GM21447 (cell line): ENCODE data around the gene MACF1.
A peak's percentile ranks its signal among the peaks of the same experiment; 100 is the strongest.

Source experiments
- ATAC-seq: cut with Tn5 transposase; IDR thresholded peaks from one replicate; pipeline ENCODE4 v1.9.1; 2021; ENCODE audit not compliant: unreplicated experiment

MACF1 gene

GRCh38 chr1:39213511-39214002, 9.1 kb downstream of the MACF1 start:
- no peak for ATAC-seq

GRCh38 chr1:39214021-39214713, 9.7 kb downstream of the MACF1 start:
- no peak for ATAC-seq

- ATAC-seq: no peak
These were observed 10.2 kb downstream of the MACF1 start for GRCh38 chr1:39214714-39214997.

DNA sequence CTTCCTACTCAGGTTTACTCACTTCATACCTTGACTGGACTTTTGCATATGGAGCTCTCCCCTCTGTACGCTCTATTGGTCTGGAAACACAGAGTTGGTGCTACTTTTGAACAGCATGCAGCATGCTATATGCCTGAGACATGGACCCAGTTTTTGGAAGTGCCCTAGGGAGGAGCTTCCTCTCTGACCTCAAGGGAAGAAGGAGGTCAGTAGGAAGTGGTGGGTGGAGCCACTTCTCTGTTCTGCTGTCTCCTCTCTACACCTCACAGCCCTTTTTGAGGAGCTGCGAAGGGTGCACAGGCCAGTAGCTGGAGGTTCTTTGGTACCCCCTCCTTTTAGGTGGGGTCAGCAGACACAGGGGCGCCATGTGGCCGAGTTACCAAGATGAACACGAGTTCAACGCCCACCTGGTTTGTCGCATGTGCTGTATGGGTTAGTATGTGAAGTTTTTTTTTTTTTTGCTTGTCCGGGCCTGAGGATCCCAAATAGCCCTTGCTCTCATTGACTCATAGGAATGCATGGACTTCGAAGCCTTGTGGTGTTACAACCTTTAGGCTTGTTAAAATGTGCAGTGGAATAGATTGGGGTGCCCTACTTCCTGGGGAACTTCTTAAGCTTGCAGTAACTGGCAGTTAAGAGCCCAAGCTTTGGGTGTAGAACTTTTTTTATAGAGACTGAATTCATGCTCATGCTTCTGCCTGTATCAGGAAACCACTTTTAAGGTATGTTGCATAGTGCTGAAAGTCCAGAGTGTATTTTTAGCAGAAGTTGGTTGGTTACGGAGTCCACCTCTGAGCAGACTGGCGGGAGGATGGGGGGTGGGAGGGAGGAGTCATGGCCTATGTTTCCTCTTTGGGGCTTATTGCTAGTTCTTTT, 10.7 kb downstream of the MACF1 start:
- peak; percentile 62 for ATAC-seq

GRCh38 chr1:39216771-39217170, 12.3 kb downstream of the MACF1 start:
- no peak for ATAC-seq

DNA sequence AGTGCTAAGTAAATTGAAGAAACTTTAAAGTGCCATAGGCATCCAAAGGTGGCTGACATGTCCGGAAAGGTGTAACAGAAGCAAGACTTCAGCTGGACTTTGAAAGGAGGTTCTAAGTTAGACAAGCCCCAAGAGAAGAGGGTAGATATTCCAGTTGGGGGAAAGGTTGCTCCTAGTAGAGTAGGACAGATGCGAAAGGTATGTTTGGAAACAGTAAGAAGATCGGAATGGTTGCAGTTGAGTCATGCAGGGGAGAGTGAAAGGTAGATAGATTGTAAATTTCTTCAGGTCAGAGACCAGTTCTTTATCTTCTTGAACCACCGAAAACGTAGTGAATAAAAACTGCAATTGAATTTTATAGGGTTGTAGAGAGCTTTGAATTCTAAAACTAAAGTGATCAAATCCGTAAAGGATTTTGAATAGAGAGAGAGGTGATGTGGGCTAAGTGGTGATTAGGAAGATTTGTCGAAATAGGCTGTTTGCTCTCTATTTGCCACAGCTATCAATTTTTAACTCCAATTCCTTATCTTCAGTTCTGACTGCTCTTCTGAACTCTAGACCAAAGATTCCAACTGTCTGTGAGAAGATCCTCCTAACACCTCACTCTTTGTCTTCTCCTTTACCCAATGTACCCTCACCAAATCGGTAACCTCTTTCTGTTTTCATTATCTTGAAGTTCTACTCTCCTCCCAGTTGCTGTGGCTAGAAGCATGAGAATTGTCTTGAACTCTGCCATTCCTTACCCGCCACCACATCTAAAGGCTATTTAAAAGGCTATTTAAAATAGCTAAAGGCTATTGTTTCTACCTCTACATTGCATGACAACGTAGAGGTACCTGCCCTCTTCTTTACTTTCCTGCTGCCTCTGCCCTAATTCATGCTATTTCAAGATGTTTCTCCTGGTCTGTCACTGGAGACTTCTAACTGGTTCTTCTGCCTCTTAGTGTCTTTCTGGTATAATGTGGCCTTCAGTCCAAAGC, 16.7 kb downstream of the MACF1 start:
- no peak for ATAC-seq

- no peak for ATAC-seq
These were observed 19.9 kb downstream of the MACF1 start for GRCh38 chr1:39224295-39224829.

DNA sequence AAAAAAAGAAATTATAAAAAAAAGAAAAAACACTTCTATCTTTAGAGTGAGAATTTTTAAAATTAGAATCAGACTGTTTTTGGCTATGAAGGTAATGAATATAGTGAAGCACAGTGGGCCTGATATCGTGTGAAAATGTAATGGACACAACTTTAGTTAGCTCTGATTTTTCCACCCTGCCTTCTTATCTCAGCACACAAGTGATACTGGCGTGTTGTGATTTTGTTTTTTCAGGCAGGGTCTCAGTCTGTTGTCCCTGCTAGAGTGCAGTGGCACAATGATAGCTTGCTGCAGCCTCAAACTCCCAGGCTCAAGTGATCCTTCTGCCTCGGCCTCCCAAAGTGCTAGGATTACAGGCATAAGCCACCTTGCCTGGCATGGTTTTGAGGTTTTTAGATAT, 22.3 kb downstream of the MACF1 start:
- no peak for ATAC-seq

DNA sequence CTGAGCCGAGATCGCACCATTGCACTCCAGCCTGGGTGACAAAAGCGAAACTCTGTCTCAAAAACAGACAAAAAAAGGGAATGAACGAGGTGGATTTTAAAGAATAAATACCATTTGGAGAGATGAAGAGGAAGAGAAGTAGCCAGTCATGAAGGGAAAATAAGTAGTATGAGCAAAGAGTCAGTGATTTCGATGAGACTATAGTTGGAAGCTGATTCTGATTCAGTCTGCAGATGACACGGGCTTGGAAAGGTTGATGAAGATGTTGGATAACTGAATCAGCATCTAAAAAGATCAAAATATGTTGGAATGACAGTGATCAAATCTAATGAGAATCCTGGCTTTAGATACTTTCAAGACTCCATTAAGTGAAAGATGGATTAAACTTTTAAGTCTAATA, 23.8 kb downstream of the MACF1 start:
- no peak for ATAC-seq

DNA sequence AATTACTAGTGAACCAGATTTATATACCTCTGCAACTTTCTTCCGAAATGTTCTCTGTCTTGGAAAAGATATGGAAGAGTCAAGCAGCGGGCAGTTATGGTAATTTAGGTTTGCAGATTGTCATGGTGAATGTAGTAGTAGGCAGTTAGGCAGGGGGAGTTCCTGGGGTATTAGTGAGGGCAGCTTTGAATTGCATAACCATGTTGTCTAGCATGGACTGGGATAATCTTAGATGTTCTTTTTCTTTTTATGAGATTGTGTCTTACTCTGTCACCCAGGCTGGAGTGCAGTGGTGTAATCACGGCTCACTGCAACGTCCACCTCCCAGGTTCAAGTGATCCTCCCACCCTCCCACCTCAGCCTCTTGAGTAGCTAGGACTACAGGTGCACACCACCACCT, 25.0 kb downstream of the MACF1 start:
- no peak for ATAC-seq

DNA sequence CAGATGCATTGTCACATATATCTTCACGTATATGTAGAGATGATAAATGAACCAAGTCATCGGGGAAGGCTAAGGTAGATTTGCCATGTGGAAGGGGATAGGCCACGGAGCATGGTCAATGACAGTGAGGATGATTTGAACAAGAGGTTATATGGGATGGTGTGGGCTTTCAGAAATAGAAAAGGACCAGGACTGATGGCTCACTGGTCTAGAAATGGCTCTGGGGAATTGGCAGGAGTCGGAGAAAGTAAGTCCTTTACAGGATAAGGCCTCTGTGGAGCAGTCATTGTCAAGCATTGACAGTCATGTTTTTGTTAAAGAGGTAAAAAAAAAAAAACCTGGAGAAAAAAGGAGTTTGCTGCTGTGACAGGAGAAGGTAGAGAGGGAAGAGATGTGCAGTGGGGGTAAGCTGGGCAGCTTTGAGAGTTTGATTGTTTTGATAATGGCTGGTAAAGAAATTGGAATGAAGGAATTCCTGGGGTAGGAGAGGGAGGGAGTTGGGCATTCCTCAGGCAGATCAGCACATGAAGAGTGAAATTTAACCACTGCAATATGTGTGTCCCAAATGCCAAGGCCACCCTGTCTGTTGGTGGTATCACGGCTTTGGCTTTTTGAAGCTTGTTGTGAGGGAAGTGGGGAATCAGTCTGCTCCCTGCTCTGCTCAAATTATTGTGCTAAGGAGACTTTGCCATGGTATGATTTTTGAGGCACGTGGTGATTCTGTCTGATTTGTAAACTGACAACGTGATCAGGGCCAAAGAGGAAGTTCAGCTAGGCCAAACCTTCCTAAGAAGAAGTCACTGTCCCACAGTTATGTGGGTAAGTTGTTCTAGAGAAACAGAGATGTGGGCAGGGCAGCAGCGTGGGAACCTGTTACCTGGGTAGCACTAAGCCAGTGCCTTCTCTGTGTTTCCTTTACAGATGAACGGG, 26.0 kb downstream of the MACF1 start:
- no peak for ATAC-seq

- ATAC-seq: no peak
These were observed 32.5 kb downstream of the MACF1 start for GRCh38 chr1:39236971-39237370.

- ATAC-seq: no peak
These were observed 34.0 kb downstream of the MACF1 start for GRCh38 chr1:39238476-39238875.

- ATAC-seq: no peak
These were observed 35.5 kb downstream of the MACF1 start for GRCh38 chr1:39239968-39240367.

GRCh38 chr1:39243302-39243701, 38.8 kb downstream of the MACF1 start:
- no peak for ATAC-seq

DNA sequence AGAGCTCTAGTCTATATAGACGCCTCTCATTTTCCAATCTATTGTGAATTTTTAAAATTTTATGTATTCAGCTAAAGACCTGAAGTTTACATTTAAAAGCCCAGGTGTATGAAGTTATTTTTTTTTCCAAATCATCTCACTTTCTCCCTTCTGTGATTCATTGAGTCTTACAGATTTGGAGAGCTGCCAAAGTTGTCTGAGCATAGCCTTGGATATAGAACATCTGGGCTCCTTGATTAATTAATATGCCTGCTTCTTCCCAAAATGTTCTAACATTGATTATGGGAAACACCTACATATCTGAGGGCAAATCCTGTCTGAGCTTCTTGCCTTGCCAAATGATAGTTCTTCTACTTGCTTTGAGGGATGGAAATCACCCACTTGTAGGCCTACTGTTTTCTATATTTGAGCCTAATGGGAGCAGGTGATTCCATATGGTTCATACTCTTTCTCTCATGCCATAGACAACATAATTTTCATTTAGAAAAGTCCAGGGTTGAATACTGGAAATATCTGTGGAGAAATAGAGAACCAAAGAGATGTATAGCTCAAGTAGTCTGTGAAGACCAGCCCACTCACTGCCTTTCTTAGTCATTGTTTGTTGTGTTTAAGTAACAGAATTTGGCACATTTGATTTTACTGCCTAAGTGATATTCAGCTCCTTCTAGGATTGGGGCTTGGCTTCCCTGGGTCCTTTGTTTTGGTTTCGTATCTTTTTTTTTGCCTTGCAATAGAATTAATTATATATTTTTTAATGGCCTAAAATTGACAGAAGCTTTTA, 46.2 kb downstream of the MACF1 start:
- no peak for ATAC-seq

DNA sequence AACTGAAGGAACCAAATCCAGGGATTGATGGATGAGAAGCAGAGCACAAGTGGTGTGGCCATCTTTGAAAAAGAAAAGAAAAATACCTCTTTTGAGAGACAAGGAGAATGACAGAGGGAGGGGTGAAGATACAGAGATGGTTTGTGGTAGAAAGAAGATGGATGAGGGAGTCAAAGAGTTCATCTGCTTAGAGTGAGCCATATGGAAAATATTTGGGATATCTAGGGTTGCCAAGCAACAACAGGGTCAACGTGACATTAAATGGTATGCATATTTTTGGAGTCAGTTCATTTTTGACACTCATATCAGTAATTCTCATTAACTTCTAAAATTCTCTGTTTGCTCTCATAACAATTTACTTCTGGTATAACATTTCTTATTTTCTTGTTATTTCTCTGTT, 50.7 kb downstream of the MACF1 start:
- ATAC-seq: no peak

DNA sequence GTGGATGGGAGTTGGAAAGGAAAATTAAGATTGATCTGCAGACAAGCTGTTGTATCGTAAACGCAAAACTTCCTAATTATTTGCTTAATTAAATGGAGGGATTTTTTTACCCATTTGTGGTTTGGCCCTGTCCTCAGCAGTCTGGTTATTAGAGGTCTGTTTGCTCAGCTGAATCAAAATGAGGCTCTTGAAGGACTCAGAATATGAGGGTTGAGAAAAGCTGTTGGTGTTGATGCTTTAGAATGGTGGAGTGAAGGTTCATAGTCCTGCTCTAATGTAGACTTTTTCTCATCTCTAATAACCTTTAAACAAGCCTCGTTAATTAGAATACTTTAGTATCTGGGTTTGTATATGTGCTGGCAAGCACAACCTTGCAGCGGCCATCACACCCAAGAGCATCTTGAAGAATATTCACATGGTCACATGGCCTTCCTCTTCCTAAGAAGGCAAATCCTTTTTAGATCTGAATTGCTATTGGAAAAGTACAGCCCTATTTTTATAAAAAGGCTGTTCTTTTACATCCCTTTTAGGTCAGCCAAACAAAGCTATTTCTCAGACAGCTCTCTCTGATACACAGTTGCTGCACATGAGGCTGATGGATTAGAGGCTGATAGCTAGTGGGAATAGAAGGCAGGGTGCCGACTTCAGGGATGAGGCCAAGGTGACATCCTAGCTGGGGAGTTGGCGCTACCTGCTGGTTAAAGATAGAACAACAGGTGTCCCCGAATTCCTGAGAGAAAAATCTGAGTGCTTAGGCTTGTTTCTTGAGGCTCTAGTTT, 53.8 kb downstream of the MACF1 start:
- no peak for ATAC-seq

DNA sequence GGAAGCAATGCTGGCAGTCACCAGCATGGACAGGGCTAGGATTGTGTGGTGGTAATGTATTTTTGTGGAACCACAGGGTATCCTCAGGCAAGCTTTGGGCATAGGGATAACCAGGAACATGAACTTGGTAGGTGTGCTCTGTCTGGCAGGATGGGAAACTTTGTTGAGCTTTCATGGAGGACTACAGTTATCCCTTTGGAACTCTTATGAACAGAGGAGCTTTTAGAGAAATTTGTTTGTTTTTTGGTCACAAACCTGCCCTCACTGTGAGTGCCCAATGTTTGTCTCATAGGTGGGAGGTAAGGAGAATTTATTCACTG, 54.4 kb downstream of the MACF1 start:
- no peak for ATAC-seq
